KMS-11 (cell line): ENCODE results near the gene DYRK1A.

ENCODE experiments used
- H2AFZ ChIP-seq: fragments of 200-600 bp; sonication (generic); 2 replicates; pipeline ENCODE4 v1.6.1; 2016; ENCODE audit warnings: antibody characterized with exemption, mixed run types, low read depth
- H3K27ac ChIP-seq: fragments of 200-600 bp; sonication (generic); 2 replicates; pipeline ENCODE4 v1.6.1; 2016; ENCODE audit warnings: mild to moderate bottlenecking, mixed run types
- H3K27me3 ChIP-seq: fragments of 200-600 bp; sonication (generic); 2 replicates; pipeline ENCODE4 v1.6.1; 2017; ENCODE audit warnings: mild to moderate bottlenecking, low read depth, mixed run types, moderate library complexity; ENCODE audit not compliant: insufficient read depth
- H3K36me3 ChIP-seq: fragments of 200-600 bp; sonication (generic); 2 replicates; pipeline ENCODE4 v1.6.1; 2017; ENCODE audit warnings: mild to moderate bottlenecking, mixed run types; ENCODE audit not compliant: insufficient read depth
- H3K4me1 ChIP-seq: fragments of 200-600 bp; sonication (generic); 2 replicates; pipeline ENCODE4 v1.6.1; 2016; ENCODE audit warnings: mild to moderate bottlenecking, low read depth, mixed run types; ENCODE audit not compliant: poor library complexity, severe bottlenecking
- H3K4me2 ChIP-seq: fragments of 200-600 bp; sonication (generic); 2 replicates; pipeline ENCODE4 v1.7.0; 2016; ENCODE audit warnings: mild to moderate bottlenecking, mixed run types
- H3K4me3 ChIP-seq: fragments of 200-600 bp; sonication (generic); IDR thresholded peaks from 2 replicates; pipeline ENCODE4 v1.6.1; 2017; ENCODE audit warnings: low read depth, low read length, mixed read lengths; ENCODE audit not compliant: insufficient read depth
- H3K79me2 ChIP-seq: fragments of 200-600 bp; sonication (generic); 2 replicates; pipeline ENCODE4 v1.6.1; 2016; ENCODE audit warnings: low read depth, mixed run types; ENCODE audit not compliant: insufficient read depth
- H3K9ac ChIP-seq: fragments of 200-600 bp; sonication (generic); 2 replicates; pipeline ENCODE4 v1.6.1; 2016; ENCODE audit warnings: mild to moderate bottlenecking, mixed run types
- H4K20me1 ChIP-seq: fragments of 200-600 bp; sonication (generic); 2 replicates; pipeline ENCODE4 v1.6.1; 2016; ENCODE audit warnings: mild to moderate bottlenecking, mixed run types; ENCODE audit not compliant: insufficient read depth
- CTCF ChIP-seq: fragments of 200-600 bp; sonication (generic); conservative IDR thresholded peaks from 2 replicates; pipeline ENCODE4 v1.6.1; 2017; ENCODE audit warnings: low read depth, mild to moderate bottlenecking, antibody characterized with exemption, low read length, moderate library complexity, mixed read lengths

The DYRK1A gene

GRCh38 chr21:37574316-37574715 lies 207.7 kb downstream of the DYRK1A start:
- no peaks in the 10 kb centered on the region for H4K20me1 ChIP-seq
- no peak overlapping the region for H3K9ac ChIP-seq
- H3K36me3 ChIP-seq, result no peaks in the 10 kb centered on the region
- H3K4me1 ChIP-seq, result no peaks in the 10 kb centered on the region
- H3K27ac ChIP-seq, result no peak overlapping the region
- H2AFZ ChIP-seq, result no peak overlapping the region
- H3K4me2 ChIP-seq, result no peak overlapping the region
- H3K4me3 ChIP-seq, result no peak overlapping the region
- TF ChIP-seq CTCF, result no peak
- H3K27me3 ChIP-seq, result no peaks in the 10 kb centered on the region
- peaks cover 3% of the 10 kb centered on the region; the same call in 1 of the 2 replicates for H3K79me2 ChIP-seq

GRCh38 chr21:37574751-37575150 lies 208.2 kb downstream of the DYRK1A start:
- Histone ChIP-seq H3K4me2 (no peak overlapping the region), H3K4me1 (no peaks in the 10 kb centered on the region), H3K27me3 (no peaks in the 10 kb centered on the region), H2AFZ (no peak overlapping the region), H3K9ac (no peak overlapping the region), H4K20me1 (no peaks in the 10 kb centered on the region), H3K27ac (no peak overlapping the region), H3K36me3 (no peaks in the 10 kb centered on the region), H3K4me3 (no peak overlapping the region), H3K79me2 (0 out of 2 replicates have a peak, but pooled peaks cover 3% of the 10 kb centered on the region)
- no peak for TF ChIP-seq CTCF

- no peak overlapping the region for H3K27ac ChIP-seq
- TF ChIP-seq CTCF, result no peak
- H3K79me2 ChIP-seq, result 0 out of 2 replicates have a peak, but pooled peaks cover 3% of the 10 kb centered on the region
- no peak overlapping the region for H2AFZ ChIP-seq
- H3K4me3 ChIP-seq, result no peak overlapping the region
- H4K20me1 ChIP-seq, result no peaks in the 10 kb centered on the region
- no peaks in the 10 kb centered on the region for H3K27me3 ChIP-seq
- H3K36me3 ChIP-seq, result no peaks in the 10 kb centered on the region
- no peak overlapping the region for H3K4me2 ChIP-seq
- no peak overlapping the region for H3K9ac ChIP-seq
- H3K4me1 ChIP-seq, result no peaks in the 10 kb centered on the region
Measured at GRCh38 chr21:37575580-37575979, 209.0 kb downstream of the DYRK1A start.
